PC-9 (cell line): ENCODE measurements around the gene PPM1N.

Experiments
- CTCF ChIP-seq: fragments of 200-600 bp; sonication (generic); conservative IDR thresholded peaks from 2 replicates; pipeline ENCODE4 v1.6.1; 2017; ENCODE audit warnings: mixed run types, antibody characterized with exemption, mild to moderate bottlenecking, moderate library complexity
- EZH2 ChIP-seq: fragments of 200-600 bp; sonication (generic); IDR thresholded peaks from 2 replicates; pipeline ENCODE4 v1.8.0; 2017; ENCODE audit warnings: antibody characterized with exemption, low read depth

DNA sequence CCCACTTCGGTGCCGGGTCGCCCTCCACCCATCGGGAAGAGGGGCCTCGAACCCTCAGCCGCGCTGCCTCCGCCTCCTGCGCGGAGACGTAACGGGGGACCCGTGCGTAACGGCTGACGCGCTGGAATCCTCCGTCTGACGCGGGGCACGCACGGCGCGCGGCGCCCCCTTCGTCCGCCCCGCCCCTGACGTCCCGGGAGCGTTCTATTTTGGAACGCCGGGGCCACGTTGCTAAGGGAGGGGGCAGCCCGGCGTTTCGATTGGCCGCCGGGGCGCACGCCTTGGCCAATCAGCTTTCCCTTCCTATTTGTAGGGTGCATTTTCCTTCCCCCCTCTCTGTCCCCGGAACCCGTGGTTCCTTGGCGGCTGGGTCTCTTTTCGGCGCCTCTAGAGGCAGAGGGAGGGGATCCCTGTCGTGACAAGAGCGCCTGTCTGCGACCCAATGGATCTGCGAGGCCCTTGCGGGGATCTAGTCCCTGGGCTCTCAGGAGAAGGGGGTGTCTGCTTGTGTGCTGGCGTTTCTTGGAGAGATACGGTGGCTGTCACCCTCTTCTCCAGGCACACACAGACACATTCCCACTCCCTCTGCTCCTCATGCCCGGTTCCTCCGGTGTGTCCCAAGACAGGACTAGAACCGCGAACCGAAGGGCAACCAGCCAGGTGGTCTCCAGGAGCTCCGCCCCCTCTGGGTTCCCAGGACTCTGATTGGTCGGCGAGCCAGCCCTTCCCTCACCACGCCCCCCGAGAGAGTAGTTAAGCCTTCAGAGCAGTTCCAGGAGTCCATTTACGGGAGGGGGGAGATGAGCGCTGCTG is 28.9 kb upstream of the PPM1N start:
- TF ChIP-seq CTCF: peak; percentile 29; the same call in 1 of the 2 replicates
- no peak for TF ChIP-seq EZH2
